ENCODE data around the gene CHAD. TPM values are rescaled to one million over a fixed set of nuclear protein-coding genes. Genes with fewer than 3 reads are reported as not detected.

Gene CHAD
- total RNA-seq, 1 experiment from 2014 or later, result 0.09 TPM

- POLR2A ChIA-PET, result no interaction called here
- H3K4me3 Mint-ChIP-seq, result no peak overlapping the region
Observed at GRCh38 chr17:50414808-50415207, 53.9 kb downstream of the CHAD start.

More at GRCh38 chr17:50414808-50415207, 53.9 kb downstream of the CHAD start:
- ATAC-seq (no peak), DNase-seq (ENCODE audit: low spot score) (no peak)
- H3K4me1 Mint-ChIP-seq, result 0 out of 2 replicates have a peak, but pooled peaks cover 3% of the 10 kb centered on the region
- peaks cover 6% of the 10 kb centered on the region for H3K36me3 Mint-ChIP-seq
- no peak for TF ChIP-seq EMX1 (CRISPR knock-in tag; IDR thresholded peaks at IDR 0.05)
- no peak for TF ChIP-seq NR1H2 (CRISPR knock-in tag; IDR thresholded peaks at IDR 0.05)
- TF ChIP-seq ZNF232 (CRISPR knock-in tag; IDR thresholded peaks at IDR 0.05), result no peak
- no peak for TF ChIP-seq FOXJ3 (CRISPR knock-in tag; IDR thresholded peaks at IDR 0.05; ENCODE audit: borderline replicate concordance)
- TF ChIP-seq TEAD1 (CRISPR knock-in tag; IDR thresholded peaks at IDR 0.05), result no peak
- TF ChIP-seq, protein P1, sequence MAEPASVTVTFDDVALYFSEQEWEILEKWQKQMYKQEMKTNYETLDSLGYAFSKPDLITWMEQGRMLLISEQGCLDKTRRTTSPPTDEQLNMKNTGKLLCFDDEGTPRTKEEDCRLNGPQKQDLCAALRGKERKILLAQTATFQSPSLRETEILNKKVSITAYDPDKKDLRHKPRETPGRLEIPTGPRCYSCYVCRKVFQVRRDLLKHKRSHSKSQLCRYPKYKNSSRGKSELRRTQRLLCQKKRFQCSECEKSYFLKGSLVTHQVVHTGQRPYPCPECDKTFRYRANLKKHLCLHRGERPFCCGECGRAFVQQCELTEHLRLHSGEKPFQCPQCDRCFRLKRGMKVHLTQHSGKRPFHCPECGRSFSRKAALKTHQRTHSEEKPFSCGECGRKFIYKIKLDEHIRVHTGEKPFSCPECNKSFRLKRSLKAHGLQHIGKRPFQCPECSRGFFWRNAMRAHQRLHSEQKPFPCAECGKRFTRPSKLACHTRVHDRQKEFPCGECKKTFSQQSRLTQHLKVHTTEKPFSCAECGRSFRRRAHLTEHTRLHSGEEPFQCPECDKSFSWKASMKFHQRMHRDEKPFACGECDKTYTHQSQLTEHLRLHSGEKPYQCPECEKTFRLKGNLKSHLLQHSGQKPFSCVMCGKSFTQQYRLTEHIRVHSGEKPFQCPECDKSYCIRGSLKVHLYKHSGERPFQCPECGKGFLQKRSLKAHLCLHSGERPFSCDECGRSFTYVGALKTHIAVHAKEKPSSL (CRISPR knock-in tag; conservative IDR thresholded peaks at IDR 0.05), result no peak
- no peak for TF ChIP-seq TP53 (CRISPR knock-in tag; IDR thresholded peaks at IDR 0.05)
- TF ChIP-seq JUN (CRISPR knock-in tag; IDR thresholded peaks at IDR 0.05), result no peak
- TF ChIP-seq NFE2L1 (CRISPR knock-in tag; IDR thresholded peaks at IDR 0.05), result no peak
- TF ChIP-seq IRF2 (CRISPR knock-in tag; IDR thresholded peaks at IDR 0.05; ENCODE audit: borderline replicate concordance, low read depth), result no peak
- TF ChIP-seq ZNF512 (CRISPR knock-in tag; IDR thresholded peaks at IDR 0.05; ENCODE audit: borderline replicate concordance), result no peak
- TF ChIP-seq ELF4 (CRISPR knock-in tag; IDR thresholded peaks at IDR 0.05; ENCODE audit: low read depth), result no peak
- no peak for TF ChIP-seq RORB (CRISPR knock-in tag; IDR thresholded peaks at IDR 0.05)
- TF ChIP-seq HMGA2 (CRISPR knock-in tag; IDR thresholded peaks at IDR 0.05), result no peak
- peaks cover 26% of the 10 kb centered on the region for H3K27me3 Mint-ChIP-seq (ENCODE audit: low read depth)
- peaks cover 16% of the 10 kb centered on the region for H3K9me3 Mint-ChIP-seq
- CTCF ChIA-PET, result interaction anchor here (1.6 kb wide), 1 partner anchor 17 kb away, joined by 6 read pairs; the partner anchor contains the start of gene LRRC59
- H3K27ac Mint-ChIP-seq, result no peak overlapping the region

Other genes starting within 250 kb of the CHAD start
- gene TMEM92, start 194.4 kb downstream of the CHAD start, total RNA-seq (2021), result 9.8 to 10.4 TPM (median 10.3 TPM) in 3 replicates
- 35.7 to 39.7 TPM (median 37.9 TPM) in 3 replicates for gene XYLT2, start 122.8 kb downstream of the CHAD start, total RNA-seq (2021)
- 66.7 to 80.5 TPM (median 69.8 TPM) in 3 replicates for gene MRPL27, start 95.7 kb downstream of the CHAD start, total RNA-seq (2021)
- gene EME1, start 95.7 kb downstream of the CHAD start, total RNA-seq (2021), result 22.8 to 27.1 TPM (median 24.9 TPM) in 3 replicates
- 89.3 to 108 TPM (median 90.4 TPM) in 3 replicates for gene LRRC59, start 71.4 kb downstream of the CHAD start, total RNA-seq (2021)
- 19.1 to 19.9 TPM (median 19.7 TPM) in 3 replicates for gene ACSF2, start 42.7 kb downstream of the CHAD start, total RNA-seq (2021)
- gene RSAD1, start 10.0 kb upstream of the CHAD start, total RNA-seq (2021), result 35.1 to 41.5 TPM (median 40.5 TPM) in 3 replicates
- gene MYCBPAP, start 39.6 kb upstream of the CHAD start, total RNA-seq (2021), result 5.7 to 6.9 TPM (median 6.6 TPM) in 3 replicates
- gene EPN3, start 63.9 kb upstream of the CHAD start, total RNA-seq (2021), result 6.9 to 8.8 TPM (median 8.1 TPM) in 3 replicates
- gene SPATA20, start 78.3 kb upstream of the CHAD start, total RNA-seq (2021), result 24.6 to 30.6 TPM (median 26.3 TPM) in 3 replicates
- 5.4 to 6.7 TPM (median 6.2 TPM) in 3 replicates for gene CACNA1G, start 91.8 kb upstream of the CHAD start, total RNA-seq (2021)
- gene ABCC3, start 166.0 kb upstream of the CHAD start, total RNA-seq (2021), result 0.92 to 2.6 TPM (median 0.99 TPM) in 3 replicates
- gene ANKRD40, start 239.0 kb upstream of the CHAD start, total RNA-seq (2021), result 43.3 to 45.3 TPM (median 45.3 TPM) in 3 replicates